ENCODE data around the gene TIAL1.
"Not testable (repeated sequence)": the region's sequence is repeated elsewhere in the genome, so short reads cannot be mapped to it uniquely, and the experiment has no call there.

Gene TIAL1

GRCh38 chr10:119595676-119596515 lies 868 bp downstream of the TIAL1 start:
- Histone ChIP-seq H3K4me3 (ENCODE audit: low read depth in 1 of 5, low read length in 5 of 5) (peak overlapping the region; percentile 85 to 99 (median 96)), H3K27ac (ENCODE audit: low read depth, low read length) (peak overlapping the region; percentile 97), H3K9me3 (ENCODE audit: control insufficient read depth in 5 of 5, low read length in 5 of 5) (no peaks in the 10 kb centered on the region), H3K9ac (ENCODE audit: low read length in 5 of 5) (peak overlapping the region in 4 of 5 donors; percentile 81 to 95 (median 92)), H3K27me3 (ENCODE audit: control insufficient read depth in 5 of 5, insufficient read depth in 4 of 5, low read length in 5 of 5) (no peaks in the 10 kb centered on the region), H3K36me3 (ENCODE audit: control insufficient read depth in 5 of 5, insufficient read depth in 5 of 5, low read length in 5 of 5) (peaks cover 0 to 6% (median 3%) of the 10 kb centered on the region in 5 donors), H3K4me1 (ENCODE audit: control insufficient read depth in 5 of 5, insufficient read depth in 5 of 5, low read length in 5 of 5) (peaks cover 3 to 46% (median 44%) of the 10 kb centered on the region in 5 donors)

GRCh38 chr10:119595134-119595675 lies 1.6 kb downstream of the TIAL1 start:
- Histone ChIP-seq H3K4me1 (ENCODE audit: control insufficient read depth in 5 of 5, insufficient read depth in 5 of 5, low read length in 5 of 5) (peaks cover 3 to 46% (median 44%) of the 10 kb centered on the region in 5 donors), H3K9ac (ENCODE audit: low read length in 5 of 5) (peak overlapping the region in 4 of 5 donors; percentile 81 to 95 (median 92)), H3K36me3 (ENCODE audit: control insufficient read depth in 5 of 5, insufficient read depth in 5 of 5, low read length in 5 of 5) (peaks cover 0 to 6% (median 4%) of the 10 kb centered on the region in 5 donors), H3K9me3 (ENCODE audit: control insufficient read depth in 5 of 5, low read length in 5 of 5) (no peaks in the 10 kb centered on the region), H3K27ac (ENCODE audit: low read depth, low read length) (peak overlapping the region; percentile 97), H3K27me3 (ENCODE audit: control insufficient read depth in 5 of 5, insufficient read depth in 4 of 5, low read length in 5 of 5) (no peaks in the 10 kb centered on the region), H3K4me3 (ENCODE audit: low read depth in 1 of 5, low read length in 5 of 5) (peak overlapping the region; percentile 85 to 99 (median 96))

GRCh38 chr10:119588071-119588470 lies 8.7 kb downstream of the TIAL1 start:
- Histone ChIP-seq H3K27me3 (ENCODE audit: control insufficient read depth in 5 of 5, insufficient read depth in 4 of 5, low read length in 5 of 5) (no peaks in the 10 kb centered on the region), H3K4me1 (ENCODE audit: control insufficient read depth in 5 of 5, insufficient read depth in 5 of 5, low read length in 5 of 5) (peaks cover 0 to 18% (median 15%) of the 10 kb centered on the region in 5 donors), H3K4me3 (ENCODE audit: low read depth in 1 of 5, low read length in 5 of 5) (no peak overlapping the region), H3K9me3 (ENCODE audit: control insufficient read depth in 5 of 5, low read length in 5 of 5) (no peaks in the 10 kb centered on the region), H3K36me3 (ENCODE audit: control insufficient read depth in 5 of 5, insufficient read depth in 5 of 5, low read length in 5 of 5) (peaks cover 21 to 31% (median 26%) of the 10 kb centered on the region in 5 donors), H3K27ac (ENCODE audit: low read depth, low read length) (no peak overlapping the region), H3K9ac (ENCODE audit: low read length in 5 of 5) (no peak overlapping the region)

- H3K36me3 ChIP-seq (ENCODE audit: control insufficient read depth in 5 of 5, insufficient read depth in 5 of 5, low read length in 5 of 5), result peaks cover 39 to 70% (median 58%) of the 10 kb centered on the region in 5 donors
- H3K9me3 ChIP-seq (ENCODE audit: control insufficient read depth in 5 of 5, low read length in 5 of 5), result no peaks in the 10 kb centered on the region
- H3K27ac ChIP-seq (ENCODE audit: low read depth, low read length), result no peak overlapping the region
- H3K9ac ChIP-seq (ENCODE audit: low read length in 5 of 5), result no peak overlapping the region
- no peaks in the 10 kb centered on the region for H3K27me3 ChIP-seq (ENCODE audit: control insufficient read depth in 5 of 5, insufficient read depth in 4 of 5, low read length in 5 of 5)
- H3K4me1 ChIP-seq (ENCODE audit: control insufficient read depth in 5 of 5, insufficient read depth in 5 of 5, low read length in 5 of 5), result no peaks in the 10 kb centered on the region
- H3K4me3 ChIP-seq (ENCODE audit: low read depth in 1 of 5, low read length in 5 of 5), result no peak overlapping the region
These were observed 18.4 kb downstream of the TIAL1 start for GRCh38 chr10:119578355-119578754.

- H3K4me3 ChIP-seq (ENCODE audit: low read depth in 1 of 5, low read length in 5 of 5), result no peak overlapping the region
- no peaks in the 10 kb centered on the region for H3K27me3 ChIP-seq (ENCODE audit: control insufficient read depth in 5 of 5, insufficient read depth in 4 of 5, low read length in 5 of 5)
- H3K9ac ChIP-seq (ENCODE audit: low read length in 5 of 5), result no peak overlapping the region
- no peaks in the 10 kb centered on the region for H3K4me1 ChIP-seq (ENCODE audit: control insufficient read depth in 5 of 5, insufficient read depth in 5 of 5, low read length in 5 of 5)
- H3K36me3 ChIP-seq (ENCODE audit: control insufficient read depth in 5 of 5, insufficient read depth in 5 of 5, low read length in 5 of 5), result peaks cover 39 to 67% (median 56%) of the 10 kb centered on the region in 5 donors
- no peaks in the 10 kb centered on the region for H3K9me3 ChIP-seq (ENCODE audit: control insufficient read depth in 5 of 5, low read length in 5 of 5)
- H3K27ac ChIP-seq (ENCODE audit: low read depth, low read length), result no peak overlapping the region
These were observed 20.8 kb downstream of the TIAL1 start for GRCh38 chr10:119575991-119576390.

- Histone ChIP-seq H3K27me3 (ENCODE audit: control insufficient read depth in 5 of 5, insufficient read depth in 4 of 5, low read length in 5 of 5) (no peaks in the 10 kb centered on the region), H3K9me3 (ENCODE audit: control insufficient read depth in 5 of 5, low read length in 5 of 5) (no peaks in the 10 kb centered on the region), H3K36me3 (ENCODE audit: control insufficient read depth in 5 of 5, insufficient read depth in 5 of 5, low read length in 5 of 5) (peaks cover 39 to 67% (median 52%) of the 10 kb centered on the region in 5 donors), H3K27ac (ENCODE audit: low read depth, low read length) (no peak overlapping the region), H3K4me3 (ENCODE audit: low read depth in 1 of 5, low read length in 5 of 5) (no peak overlapping the region), H3K9ac (ENCODE audit: low read length in 5 of 5) (no peak overlapping the region), H3K4me1 (ENCODE audit: control insufficient read depth in 5 of 5, insufficient read depth in 5 of 5, low read length in 5 of 5) (no peaks in the 10 kb centered on the region)
These were observed 21.3 kb downstream of the TIAL1 start for GRCh38 chr10:119575506-119575905.

GRCh38 chr10:119567978-119568377 lies 28.8 kb downstream of the TIAL1 start:
- H3K4me1 ChIP-seq (ENCODE audit: control insufficient read depth in 5 of 5, insufficient read depth in 5 of 5, low read length in 5 of 5), result peaks cover 0 to 7% (median 4%) of the 10 kb centered on the region in 5 donors
- H3K27ac ChIP-seq (ENCODE audit: low read depth, low read length), result no peak overlapping the region
- no peak overlapping the region for H3K4me3 ChIP-seq (ENCODE audit: low read depth in 1 of 5, low read length in 5 of 5)

GRCh38 chr10:119562097-119562496 lies 34.7 kb downstream of the TIAL1 start:
- H3K36me3 ChIP-seq (ENCODE audit: control insufficient read depth in 5 of 5, insufficient read depth in 5 of 5, low read length in 5 of 5), result no peaks in the 10 kb centered on the region
- peaks cover 0 to 7% (median 0%) of the 10 kb centered on the region in 5 donors for H3K4me1 ChIP-seq (ENCODE audit: control insufficient read depth in 5 of 5, insufficient read depth in 5 of 5, low read length in 5 of 5)
- no peak overlapping the region for H3K27ac ChIP-seq (ENCODE audit: low read depth, low read length)

More at GRCh38 chr10:119567978-119568377, 28.8 kb downstream of the TIAL1 start:
- Histone ChIP-seq H3K9me3 (ENCODE audit: control insufficient read depth in 5 of 5, low read length in 5 of 5) (no peaks in the 10 kb centered on the region), H3K27me3 (ENCODE audit: control insufficient read depth in 5 of 5, insufficient read depth in 4 of 5, low read length in 5 of 5) (no peaks in the 10 kb centered on the region), H3K9ac (ENCODE audit: low read length in 5 of 5) (no peak overlapping the region), H3K36me3 (ENCODE audit: control insufficient read depth in 5 of 5, insufficient read depth in 5 of 5, low read length in 5 of 5) (peaks cover 0 to 11% (median 5%) of the 10 kb centered on the region in 5 donors)

GRCh38 chr10:119559511-119559910 lies 37.3 kb downstream of the TIAL1 start:
- H3K4me3 ChIP-seq (ENCODE audit: low read depth in 1 of 5, low read length in 5 of 5); H3K27me3 ChIP-seq (ENCODE audit: control insufficient read depth in 5 of 5, insufficient read depth in 4 of 5, low read length in 5 of 5); H3K4me1 ChIP-seq (ENCODE audit: control insufficient read depth in 5 of 5, insufficient read depth in 5 of 5, low read length in 5 of 5); H3K9ac ChIP-seq (ENCODE audit: low read length in 5 of 5); H3K27ac ChIP-seq (ENCODE audit: low read depth, low read length); H3K9me3 ChIP-seq (ENCODE audit: control insufficient read depth in 5 of 5, low read length in 5 of 5); H3K36me3 ChIP-seq (ENCODE audit: control insufficient read depth in 5 of 5, insufficient read depth in 5 of 5, low read length in 5 of 5): not testable (repeated sequence)

More at GRCh38 chr10:119562097-119562496, 34.7 kb downstream of the TIAL1 start:
- no peaks in the 10 kb centered on the region for H3K27me3 ChIP-seq (ENCODE audit: control insufficient read depth in 5 of 5, insufficient read depth in 4 of 5, low read length in 5 of 5)
- H3K4me3 ChIP-seq (ENCODE audit: low read depth in 1 of 5, low read length in 5 of 5), result no peak overlapping the region
- no peak overlapping the region for H3K9ac ChIP-seq (ENCODE audit: low read length in 5 of 5)
- H3K9me3 ChIP-seq (ENCODE audit: control insufficient read depth in 5 of 5, low read length in 5 of 5), result no peaks in the 10 kb centered on the region

GRCh38 chr10:119556081-119556480 lies 40.7 kb downstream of the TIAL1 start:
- not testable (repeated sequence) for H3K9me3 ChIP-seq (ENCODE audit: control insufficient read depth in 5 of 5, low read length in 5 of 5); H3K4me3 ChIP-seq (ENCODE audit: low read depth in 1 of 5, low read length in 5 of 5); H3K27me3 ChIP-seq (ENCODE audit: control insufficient read depth in 5 of 5, insufficient read depth in 4 of 5, low read length in 5 of 5); H3K27ac ChIP-seq (ENCODE audit: low read depth, low read length); H3K36me3 ChIP-seq (ENCODE audit: control insufficient read depth in 5 of 5, insufficient read depth in 5 of 5, low read length in 5 of 5); H3K4me1 ChIP-seq (ENCODE audit: control insufficient read depth in 5 of 5, insufficient read depth in 5 of 5, low read length in 5 of 5); H3K9ac ChIP-seq (ENCODE audit: low read length in 5 of 5)

All from subcutaneous abdominal adipose tissue (tissue), 5 donors.